NCI-H2196 (cell line): ENCODE measurements around the gene GRM2.

ENCODE experiments used
- DNase-seq: peaks from one replicate; lab custom pipeline; 2025; ENCODE audit not compliant: unreplicated experiment; lab: John Stamatoyannopoulos, UW

The GRM2 gene

GRCh38 chr3:51704511-51704950, 2.3 kb upstream of the GRM2 start:
- no peak for DNase-seq

- DNase-seq, result no peak
Measured at GRCh38 chr3:51705276-51706020, 1.4 kb upstream of the GRM2 start.

GRCh38 chr3:51706021-51706485, 815 bp upstream of the GRM2 start:
- no peak for DNase-seq

GRCh38 chr3:51708216-51708845, 1.5 kb downstream of the GRM2 start:
- no peak for DNase-seq

- no peak for DNase-seq
Measured at GRCh38 chr3:51709004-51709420, 2.1 kb downstream of the GRM2 start.

GRCh38 chr3:51709675-51710074, 2.8 kb downstream of the GRM2 start:
- DNase-seq, result no peak

GRCh38 chr3:51710631-51711351, 3.9 kb downstream of the GRM2 start:
- DNase-seq, result no peak

- DNase-seq, result no peak
Measured at GRCh38 chr3:51711352-51712037, 4.6 kb downstream of the GRM2 start.

- DNase-seq, result no peak
Measured at GRCh38 chr3:51712038-51712420, 5.2 kb downstream of the GRM2 start.

- no peak for DNase-seq
Measured at GRCh38 chr3:51712511-51712931, 5.7 kb downstream of the GRM2 start.

- DNase-seq, result no peak
Measured at GRCh38 chr3:51712963-51713362, 6.1 kb downstream of the GRM2 start.

- no peak for DNase-seq
Measured at GRCh38 chr3:51715231-51715976, 8.5 kb downstream of the GRM2 start.

- DNase-seq, result no peak
Measured at GRCh38 chr3:51715977-51716294, 9.1 kb downstream of the GRM2 start.

- DNase-seq, result no peak
Measured at GRCh38 chr3:51716805-51717204, 9.9 kb downstream of the GRM2 start.

- no peak for DNase-seq
Measured at GRCh38 chr3:51717446-51717845, 10.6 kb downstream of the GRM2 start.

- no peak for DNase-seq
Measured at GRCh38 chr3:51717947-51718346, 11.1 kb downstream of the GRM2 start.

- peak; percentile 62 for DNase-seq
Measured at GRCh38 chr3:51718547-51719409, 11.9 kb downstream of the GRM2 start.

- DNase-seq, result no peak
Measured at GRCh38 chr3:51719410-51720025, 12.7 kb downstream of the GRM2 start.

- DNase-seq, result no peak
Measured at GRCh38 chr3:51720292-51721061, 13.6 kb downstream of the GRM2 start.
